HG02870 (cell line): ENCODE results near the gene F5.
"Not testable (repeated sequence)": the region's sequence is repeated elsewhere in the genome, so short reads cannot be mapped to it uniquely, and the experiment has no call there.

Experiments used
- ATAC-seq: cut with Tn5 transposase; IDR thresholded peaks from one replicate; pipeline ENCODE4 v1.9.1; 2021; ENCODE audit warnings: mild to moderate bottlenecking, moderate library complexity; ENCODE audit not compliant: unreplicated experiment

F5 gene

GRCh38 chr1:169546087-169546995 lies 39.9 kb downstream of the F5 start:
- ATAC-seq, result peak; percentile 72

GRCh38 chr1:169545472-169545871 lies 40.8 kb downstream of the F5 start:
- ATAC-seq, result no peak

- no peak for ATAC-seq
These were observed 47.0 kb downstream of the F5 start for GRCh38 chr1:169538998-169539871.

GRCh38 chr1:169534653-169535052 lies 51.6 kb downstream of the F5 start:
- ATAC-seq, result no peak

- not testable (repeated sequence) for ATAC-seq
These were observed 52.6 kb downstream of the F5 start for GRCh38 chr1:169533528-169534190.

GRCh38 chr1:169530448-169530847 lies 55.8 kb downstream of the F5 start:
- no peak for ATAC-seq

- ATAC-seq, result peak; percentile 38
These were observed 57.1 kb downstream of the F5 start for GRCh38 chr1:169529068-169529642.

GRCh38 chr1:169528215-169529067 lies 57.8 kb downstream of the F5 start:
- peak; percentile 71 for ATAC-seq

GRCh38 chr1:169527451-169528214 lies 58.6 kb downstream of the F5 start:
- ATAC-seq, result no peak

- ATAC-seq, result no peak
These were observed 59.3 kb downstream of the F5 start for GRCh38 chr1:169527001-169527400.

GRCh38 chr1:169526120-169526832 lies 60.0 kb downstream of the F5 start:
- ATAC-seq, result no peak

GRCh38 chr1:169525391-169525790 lies 60.9 kb downstream of the F5 start:
- no peak for ATAC-seq

- no peak for ATAC-seq
These were observed 62.4 kb downstream of the F5 start for GRCh38 chr1:169523904-169524303.

GRCh38 chr1:169521226-169521625 lies 65.1 kb downstream of the F5 start:
- ATAC-seq, result no peak

- ATAC-seq, result no peak
These were observed 68.6 kb downstream of the F5 start for GRCh38 chr1:169517558-169518186.

GRCh38 chr1:169515641-169516040 lies 70.6 kb downstream of the F5 start:
- no peak for ATAC-seq

GRCh38 chr1:169514566-169515270 lies 71.6 kb downstream of the F5 start:
- ATAC-seq, result no peak
